T-helper 1 cell treated with Interleukin-12 subunit alpha and Interleukin-12 subunit beta and Interleukin-4 antibody, amounts not matched to agents 30 ng/mL and 1 ng/mL, for 36 hours (primary cell): ENCODE data around the gene SCRT2. TPM values are rescaled to one million over a fixed set of nuclear protein-coding genes. Genes with fewer than 3 reads are reported as not detected.
"Not testable (repeated sequence)": the region's sequence is repeated elsewhere in the genome, so short reads cannot be mapped to it uniquely, and the experiment has no call there.

Experiments used
- intact Hi-C: fragments of 100-400 bp; cut with micrococcal nuclease; formaldehyde crosslinking; loops from one replicate; pipeline ENCODE4 v1.15.1; 2024
- total RNA-seq: library from RNA; stranded (reverse); gene quantifications from 2 replicates; pipeline ENCODE4 v1.2.3, GENCODE V29; 2022

Gene SCRT2
- total RNA-seq, 1 donor from 2014 or later = not detected

- intact Hi-C loops = no loop called here
These were observed 26.0 kb upstream of the SCRT2 start for GRCh38 chr20:701401-702129.

DNA sequence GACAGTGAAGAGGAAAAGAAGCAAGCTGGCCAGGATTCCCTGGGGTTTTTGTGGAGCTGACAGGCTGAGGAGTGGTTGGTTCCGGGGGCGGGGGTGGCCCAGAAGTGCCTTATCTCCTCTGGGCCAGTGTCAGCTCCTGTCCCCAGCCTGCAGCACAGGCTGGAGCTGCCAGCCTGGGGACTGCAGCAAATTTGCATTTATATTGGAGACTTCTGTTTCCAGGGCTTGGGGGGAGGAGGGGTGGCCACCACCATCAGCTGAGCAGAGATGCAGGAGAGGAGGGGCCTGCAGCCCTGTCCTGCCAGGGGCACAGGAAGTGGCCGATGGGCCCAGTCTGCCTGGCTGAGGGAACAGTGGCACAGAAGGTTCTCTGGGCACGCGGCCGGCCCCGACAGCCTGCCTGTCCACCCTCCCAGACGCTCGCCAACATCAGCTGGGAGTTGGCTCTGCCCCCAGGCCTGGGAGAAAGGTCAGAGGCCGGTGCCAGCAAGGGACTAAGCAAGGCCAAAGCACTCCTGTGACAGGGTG is 24.3 kb upstream of the SCRT2 start:
- intact Hi-C loops = no loop called here

DNA sequence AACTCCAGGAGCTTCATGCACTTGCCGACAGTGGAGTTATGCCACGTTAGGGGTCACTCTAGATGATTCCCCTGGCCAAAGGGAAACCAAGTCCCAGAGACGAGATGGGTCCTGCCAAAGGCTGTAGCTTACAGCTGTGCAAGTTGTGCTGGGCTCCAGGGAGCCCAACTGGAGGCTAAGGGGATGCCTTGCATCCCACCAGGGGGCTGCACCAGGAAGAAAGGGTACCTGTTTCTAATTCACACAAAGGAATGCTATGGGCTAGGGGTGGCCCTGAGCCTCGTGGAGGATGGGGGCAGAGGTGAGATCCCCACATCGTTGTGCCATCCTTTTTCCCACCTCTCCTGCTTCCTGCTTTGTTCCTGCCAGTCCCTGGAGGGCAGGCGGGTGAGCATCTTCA is 23.7 kb upstream of the SCRT2 start:
- intact Hi-C loops = no loop called here

GRCh38 chr20:698276-698675 is 22.7 kb upstream of the SCRT2 start:
- intact Hi-C loops = no loop called here

DNA sequence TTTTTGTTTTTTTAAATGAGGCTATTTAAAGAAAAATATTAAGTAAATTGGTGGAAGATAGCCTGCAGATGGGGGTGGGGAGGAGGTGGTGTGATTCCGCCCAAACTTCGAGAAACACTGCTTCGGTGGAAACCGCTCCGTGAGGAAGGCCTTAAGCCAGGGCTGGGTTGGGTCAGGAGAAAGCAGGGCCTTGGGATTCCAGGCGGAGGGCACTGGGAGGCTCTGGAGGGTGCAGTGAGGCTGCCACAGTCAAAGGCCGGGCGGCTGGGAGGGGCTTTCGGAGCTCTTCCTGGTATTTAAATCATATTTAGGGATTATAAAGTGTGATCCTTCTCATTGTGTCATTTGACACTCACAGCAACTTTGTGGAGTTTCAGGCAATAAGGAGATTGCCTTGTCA is 22.2 kb upstream of the SCRT2 start:
- intact Hi-C loops = no loop called here

DNA sequence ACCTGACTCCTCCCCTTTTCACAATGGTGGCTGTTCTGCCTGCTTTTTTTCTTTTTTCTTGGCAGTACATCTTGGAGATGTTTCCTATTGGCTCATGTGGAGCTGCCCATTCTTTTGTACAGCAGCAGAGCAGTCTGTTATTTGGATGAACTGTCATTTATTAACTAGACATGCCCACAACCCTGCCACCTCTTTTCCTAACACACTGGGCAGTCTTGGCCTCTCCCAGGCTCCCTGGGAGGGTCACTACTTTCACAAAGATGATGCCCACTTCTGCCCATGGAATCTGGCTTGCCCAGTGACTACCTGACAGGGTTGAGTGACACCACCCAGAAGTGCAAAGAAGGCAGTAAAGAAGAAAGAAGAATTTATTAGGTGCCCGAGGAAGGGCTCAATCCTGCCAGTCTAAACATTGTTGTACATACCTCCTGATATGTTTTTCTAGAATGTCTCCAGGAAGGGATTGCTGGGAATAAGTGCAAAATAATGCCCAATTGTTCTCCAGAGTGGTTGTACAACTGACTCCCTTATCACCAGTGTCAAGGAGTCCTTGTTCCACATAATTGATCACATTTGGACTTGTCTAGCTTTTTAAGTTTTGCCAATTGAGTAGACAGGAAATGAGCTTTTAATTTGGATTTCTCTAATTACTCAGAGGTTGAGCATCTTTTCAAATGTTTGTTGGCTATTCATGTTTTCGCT is 19.7 kb upstream of the SCRT2 start:
- intact Hi-C loops = no loop called here

DNA sequence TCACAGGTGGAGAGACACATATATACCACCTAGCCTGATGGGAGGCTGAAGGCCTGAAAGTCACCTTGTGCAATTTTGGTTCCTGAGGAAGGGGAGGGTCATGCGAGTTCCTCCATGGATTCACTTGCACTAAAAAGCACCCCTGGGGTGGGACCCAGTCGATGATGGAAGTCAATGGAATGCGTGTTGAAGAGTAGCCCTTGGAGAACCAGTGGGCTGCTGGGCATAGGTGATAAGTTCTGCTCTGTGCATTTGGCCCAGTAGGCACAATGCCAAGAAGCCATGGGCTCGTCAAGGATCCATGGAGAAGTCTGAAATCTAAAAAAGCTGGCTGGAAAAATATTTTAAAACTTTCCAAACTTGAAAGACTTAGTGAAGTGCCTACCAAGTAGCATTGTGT is 18.9 kb upstream of the SCRT2 start:
- intact Hi-C loops = no loop called here

- intact Hi-C loops = not testable (repeated sequence)
These were observed 18.2 kb upstream of the SCRT2 start for GRCh38 chr20:693786-694185.

GRCh38 chr20:692044-692443 is 16.4 kb upstream of the SCRT2 start:
- intact Hi-C loops = no loop called here

DNA sequence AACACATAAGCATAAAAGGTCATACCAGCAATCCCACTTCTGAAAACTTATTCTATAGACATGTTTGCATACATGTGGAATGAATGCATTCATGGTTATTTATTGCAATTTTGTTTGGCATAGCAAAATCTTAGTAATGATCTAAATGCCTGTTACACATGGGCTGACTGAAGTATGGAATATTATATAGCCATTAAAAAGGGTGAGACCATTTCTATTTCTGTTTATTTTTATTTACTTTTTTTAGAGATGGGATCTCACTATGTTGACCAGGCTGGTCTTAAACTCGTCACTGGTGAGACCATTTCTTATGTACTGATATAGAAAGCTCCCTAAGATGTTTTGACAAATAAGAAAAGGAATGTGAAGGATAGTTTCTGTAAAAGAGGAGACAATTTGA is 14.3 kb upstream of the SCRT2 start:
- intact Hi-C loops = no loop called here

DNA sequence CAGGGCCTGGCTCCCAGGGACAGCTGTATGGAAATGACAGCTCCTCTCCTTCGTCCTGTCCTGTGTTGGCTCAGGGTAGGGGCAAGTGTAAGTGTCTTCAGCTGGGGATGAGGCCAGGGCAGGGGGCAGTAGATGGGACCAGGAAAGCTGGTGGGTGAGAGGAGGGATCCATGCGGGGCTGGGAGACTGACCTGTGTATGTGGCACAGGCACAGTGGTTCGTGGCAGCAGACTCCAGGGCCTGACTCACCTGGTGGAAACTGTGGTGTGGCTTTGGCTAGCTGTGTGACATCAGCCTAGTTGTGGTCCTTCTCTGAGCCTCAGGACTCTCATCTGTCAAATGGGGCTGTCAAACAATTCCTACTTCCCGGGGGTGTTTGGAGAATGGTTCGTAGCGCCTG is 13.7 kb upstream of the SCRT2 start:
- intact Hi-C loops = no loop called here

DNA sequence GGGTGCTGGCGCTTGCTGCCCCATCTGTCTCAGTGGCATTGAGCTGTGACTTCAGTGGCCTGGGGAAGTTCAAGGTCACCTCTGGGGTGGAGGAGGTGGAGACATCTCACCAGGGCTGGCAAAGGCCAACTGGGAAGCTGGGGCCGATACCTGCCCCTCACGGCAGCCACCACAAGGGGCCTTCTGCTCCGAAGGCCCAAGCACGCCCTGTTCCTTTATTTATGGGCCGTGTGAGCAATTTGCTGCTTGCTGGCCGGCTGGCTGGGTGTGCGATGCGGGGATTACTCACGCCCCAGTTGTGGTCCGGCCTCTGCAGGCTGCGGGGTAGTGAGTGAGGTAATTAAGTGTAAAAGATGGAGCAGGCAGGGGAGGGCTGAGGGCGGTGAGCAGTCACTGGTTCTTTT is 13.2 kb upstream of the SCRT2 start:
- intact Hi-C loops = no loop called here

DNA sequence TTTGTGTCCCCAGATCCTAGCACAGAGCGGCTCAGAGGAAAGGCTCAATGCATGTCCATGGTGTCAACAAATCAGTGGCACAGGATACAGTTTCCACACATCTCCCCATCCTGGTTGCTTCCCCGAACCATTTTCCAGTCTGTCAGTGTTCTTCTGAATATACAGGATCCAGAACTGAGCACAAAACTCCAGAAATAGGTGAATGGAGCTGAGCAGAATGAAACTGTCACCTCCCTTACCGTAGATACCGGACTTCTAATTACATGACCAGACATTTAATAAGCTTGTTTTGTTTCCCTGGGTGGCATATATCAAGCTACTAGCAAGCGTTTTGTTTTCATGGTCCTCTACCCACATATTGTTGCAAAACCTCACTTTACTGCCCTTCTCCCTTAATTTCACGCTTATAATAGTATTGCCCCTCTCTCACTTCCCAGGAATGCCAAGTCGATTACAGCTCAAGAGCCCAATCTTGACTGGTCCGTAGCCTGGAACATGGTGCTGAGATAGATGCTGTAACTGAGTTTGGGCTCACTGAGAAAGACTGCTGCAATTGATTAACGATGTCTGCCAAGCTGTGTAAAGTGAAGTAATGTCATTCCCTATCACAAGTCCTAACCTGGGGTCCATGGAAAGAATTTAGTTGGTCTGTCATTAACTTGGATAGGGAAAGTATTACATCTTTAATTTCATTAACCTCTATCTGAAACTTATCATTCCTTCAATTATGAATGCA is 12.0 kb upstream of the SCRT2 start:
- intact Hi-C loops = no loop called here

- intact Hi-C loops = no loop called here
These were observed 9.2 kb upstream of the SCRT2 start for GRCh38 chr20:684676-685319.

DNA sequence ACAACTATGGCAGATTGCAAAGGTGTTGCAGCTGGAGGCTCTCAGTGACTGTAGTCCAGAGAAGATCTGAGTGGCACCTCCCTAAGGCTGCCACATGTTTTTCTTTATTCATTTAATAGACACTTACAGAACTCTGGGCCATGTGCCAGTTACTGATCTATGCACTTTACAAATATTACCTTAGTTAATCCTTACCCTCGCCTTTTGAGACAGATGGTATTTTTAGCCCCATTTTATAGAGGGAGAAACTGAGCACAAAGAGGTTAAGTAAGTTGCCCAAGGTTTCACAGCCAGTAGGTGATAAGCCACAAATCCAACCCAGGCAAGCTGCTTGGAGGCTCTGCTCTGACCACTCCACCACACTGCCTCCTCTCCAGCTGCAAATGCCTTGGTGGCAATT is 6.5 kb upstream of the SCRT2 start:
- intact Hi-C loops = no loop called here

- intact Hi-C loops = no loop called here
These were observed 5.1 kb upstream of the SCRT2 start for GRCh38 chr20:680638-681187.

DNA sequence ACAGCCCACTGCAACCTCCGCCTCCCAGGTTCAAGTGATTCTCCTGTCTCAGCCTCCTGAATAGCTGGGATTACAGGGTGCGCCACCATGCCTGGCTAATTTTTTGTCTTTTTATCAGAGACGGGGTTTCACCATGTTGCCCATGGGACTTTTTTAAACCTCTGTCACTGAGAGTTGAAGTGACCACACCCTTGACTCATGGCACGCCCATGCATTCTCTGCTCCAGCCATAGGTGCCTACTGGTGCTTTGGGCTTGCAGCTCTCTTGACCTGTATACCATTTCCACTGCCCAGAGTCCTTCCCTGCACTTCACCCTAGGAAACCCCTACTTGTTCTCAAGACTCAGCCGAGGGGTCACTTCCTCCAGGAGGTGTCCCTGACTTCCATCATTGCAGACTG is 2.4 kb upstream of the SCRT2 start:
- intact Hi-C loops = no loop called here

- intact Hi-C loops = no loop called here
These were observed 1.4 kb upstream of the SCRT2 start for GRCh38 chr20:676967-677366.

- intact Hi-C loops = no loop called here
These were observed 824 bp upstream of the SCRT2 start for GRCh38 chr20:676315-676937.

DNA sequence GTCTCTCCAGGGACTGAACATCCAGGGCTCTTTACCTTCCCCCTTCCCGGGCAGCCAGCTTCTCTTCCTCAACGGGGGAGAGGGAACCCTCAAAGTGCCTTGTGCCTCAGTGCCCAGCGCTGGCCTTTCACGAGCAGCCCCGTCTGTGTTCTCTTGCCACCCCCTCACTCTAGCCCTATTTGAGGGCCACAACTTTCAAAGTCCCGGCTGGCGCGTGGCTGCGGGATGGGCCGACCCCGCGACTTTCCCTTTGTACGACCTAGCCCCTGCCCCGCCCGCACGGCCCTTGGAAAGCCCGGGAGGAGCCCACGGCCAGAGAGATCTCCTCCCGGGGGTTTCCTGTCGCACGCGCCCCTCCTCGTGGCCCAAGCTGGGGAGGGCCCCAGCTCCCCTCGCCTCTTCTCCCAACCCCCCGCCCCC is 559 bp downstream of the SCRT2 start:
- intact Hi-C loops = no loop called here

DNA sequence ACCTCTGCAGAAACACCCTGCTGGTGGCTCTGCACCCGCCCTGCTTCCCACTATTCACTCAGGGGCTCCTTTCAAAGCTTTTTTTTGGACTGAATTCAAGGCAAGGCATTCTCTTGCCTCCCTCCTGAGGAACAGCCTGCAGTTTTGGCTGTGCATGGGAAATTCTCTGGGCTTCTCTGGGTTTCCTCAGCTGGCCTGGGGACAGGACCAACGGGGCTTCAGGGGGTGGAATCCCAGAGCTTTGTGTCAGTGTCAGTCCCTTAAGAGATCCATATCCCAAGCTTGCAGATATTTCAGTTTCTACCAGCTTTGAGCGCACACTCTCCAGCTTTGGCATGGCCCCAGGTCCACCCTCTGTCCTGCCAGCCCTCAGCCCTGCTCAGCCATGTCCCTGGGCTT is 2.0 kb downstream of the SCRT2 start:
- intact Hi-C loops = no loop called here
